ENCODE measurements around the gene FLVCR2. TPM values are rescaled to one million over a fixed set of nuclear protein-coding genes. Genes with fewer than 3 reads are reported as not detected.

Gene FLVCR2
- polyA plus RNA-seq, 3 donors = 13.2 to 36.6 (median 16.3) TPM

GRCh38 chr14:75539561-75540478 lies 38.6 kb upstream of the FLVCR2 start:
- H3K4me3 Mint-ChIP-seq = no peak overlapping the region

GRCh38 chr14:75540479-75540851 lies 38.0 kb upstream of the FLVCR2 start:
- no peaks in the 10 kb centered on the region for H3K27me3 ChIP-seq (ENCODE audit: control insufficient read depth in 2 of 2, insufficient read depth in 2 of 2, low read length in 2 of 2)
- peaks cover 24 to 34% of the 10 kb centered on the region in 2 donors for H3K36me3 Mint-ChIP-seq
- H3K9ac ChIP-seq (ENCODE audit: insufficient read depth, low read length, poor library complexity, severe bottlenecking) = no peak overlapping the region
- no peaks in the 10 kb centered on the region for H3K9me3 ChIP-seq (replicated peaks in 1 of 2; ENCODE audit: control insufficient read depth in 1 of 2, insufficient read depth in 1 of 2, low read length in 2 of 2)
- H4K20me1 ChIP-seq (ENCODE audit: insufficient read depth, low read length) = no peaks in the 10 kb centered on the region
- H3K27ac ChIP-seq (ENCODE audit: low read depth in 1 of 2, low read length in 2 of 2) = peak overlapping the region in 1 of 2 donors; percentile 91
- H3K36me3 ChIP-seq (replicated peaks in 1 of 2; ENCODE audit: control insufficient read depth in 1 of 2, insufficient read depth in 2 of 2, low read length in 2 of 2) = peaks cover 14 to 28% of the 10 kb centered on the region in 2 donors
- DNase-seq = no peak
- peak overlapping the region in 3 of 7 donors; percentile 24 to 58 (median 53) for H3K27ac Mint-ChIP-seq
- no peaks in the 10 kb centered on the region for H3K9me3 Mint-ChIP-seq
- peaks cover 18 to 20% of the 10 kb centered on the region in 2 donors for H3K4me1 ChIP-seq (ENCODE audit: control insufficient read depth in 1 of 2, insufficient read depth in 2 of 2, low read length in 2 of 2)
- H3K4me2 ChIP-seq (replicated peaks; ENCODE audit: extremely low read depth, low read length, poor library complexity, severe bottlenecking) = no peak overlapping the region
- 85% methylated on average over 4 of the region's 7 CpGs for WGBS (ENCODE audit: insufficient coverage)
- no peak overlapping the region for H3K4me3 ChIP-seq (replicated peaks in 1 of 3; ENCODE audit: low read depth in 2 of 3, low read length in 3 of 3)
- no peak overlapping the region for H3K4me3 Mint-ChIP-seq
- H2AFZ ChIP-seq (ENCODE audit: insufficient read depth, low read depth, low read length, poor library complexity, severe bottlenecking) = no peak overlapping the region
- peaks cover 56% of the 10 kb centered on the region for H3K79me2 ChIP-seq (ENCODE audit: insufficient read depth, low read length)
- peaks cover 28% of the 10 kb centered on the region for H3K4me1 Mint-ChIP-seq
- H3K27me3 Mint-ChIP-seq (ENCODE audit: low read depth in 3 of 3) = no peaks in the 10 kb centered on the region
- no peak for TF ChIP-seq CTCF (IDR thresholded peaks at IDR 0.05)
- intact Hi-C loops (cut with micrococcal nuclease) = no loop called here

More at GRCh38 chr14:75539561-75540478, 38.6 kb upstream of the FLVCR2 start:
- Histone ChIP-seq H3K27ac (ENCODE audit: low read depth in 1 of 2, low read length in 2 of 2) (peak overlapping the region in 1 of 2 donors; percentile 91), H3K79me2 (ENCODE audit: insufficient read depth, low read length) (peaks cover 60% of the 10 kb centered on the region), H2AFZ (ENCODE audit: insufficient read depth, low read depth, low read length, poor library complexity, severe bottlenecking) (no peak overlapping the region), H4K20me1 (ENCODE audit: insufficient read depth, low read length) (no peaks in the 10 kb centered on the region), H3K27me3 (ENCODE audit: control insufficient read depth in 2 of 2, insufficient read depth in 2 of 2, low read length in 2 of 2) (no peaks in the 10 kb centered on the region), H3K36me3 (replicated peaks in 1 of 2; ENCODE audit: control insufficient read depth in 1 of 2, insufficient read depth in 2 of 2, low read length in 2 of 2) (peaks cover 17 to 31% of the 10 kb centered on the region in 2 donors), H3K4me3 (replicated peaks in 1 of 3; ENCODE audit: low read depth in 2 of 3, low read length in 3 of 3) (no peak overlapping the region), H3K9me3 (replicated peaks in 1 of 2; ENCODE audit: control insufficient read depth in 1 of 2, insufficient read depth in 1 of 2, low read length in 2 of 2) (no peaks in the 10 kb centered on the region), H3K4me1 (ENCODE audit: control insufficient read depth in 1 of 2, insufficient read depth in 2 of 2, low read length in 2 of 2) (peaks cover 18 to 20% of the 10 kb centered on the region in 2 donors), H3K9ac (ENCODE audit: insufficient read depth, low read length, poor library complexity, severe bottlenecking) (no peak overlapping the region), H3K4me2 (replicated peaks; ENCODE audit: extremely low read depth, low read length, poor library complexity, severe bottlenecking) (no peak overlapping the region)
- H3K36me3 Mint-ChIP-seq = peaks cover 28 to 40% of the 10 kb centered on the region in 2 donors
- TF ChIP-seq CTCF (IDR thresholded peaks at IDR 0.05) = no peak
- no peaks in the 10 kb centered on the region for H3K27me3 Mint-ChIP-seq (ENCODE audit: low read depth in 3 of 3)
- no peaks in the 10 kb centered on the region for H3K9me3 Mint-ChIP-seq
- peaks cover 28% of the 10 kb centered on the region for H3K4me1 Mint-ChIP-seq
- H3K27ac Mint-ChIP-seq = peak overlapping the region in 5 of 7 donors; percentile 24 to 58 (median 50)
- intact Hi-C loops (cut with micrococcal nuclease) = no loop called here
- DNase-seq = no peak
- WGBS (ENCODE audit: insufficient coverage) = 76% methylated on average over 10 of the region's 17 CpGs

All from CD14-positive monocyte (primary cell).